ENCODE data around the gene DCLK1. TPM values are rescaled to one million over a fixed set of nuclear protein-coding genes. Genes with fewer than 3 reads are reported as not detected.

DCLK1 gene
- total RNA-seq, 2 donors from 2014 or later: 2.6 to 8.6 TPM

DNA sequence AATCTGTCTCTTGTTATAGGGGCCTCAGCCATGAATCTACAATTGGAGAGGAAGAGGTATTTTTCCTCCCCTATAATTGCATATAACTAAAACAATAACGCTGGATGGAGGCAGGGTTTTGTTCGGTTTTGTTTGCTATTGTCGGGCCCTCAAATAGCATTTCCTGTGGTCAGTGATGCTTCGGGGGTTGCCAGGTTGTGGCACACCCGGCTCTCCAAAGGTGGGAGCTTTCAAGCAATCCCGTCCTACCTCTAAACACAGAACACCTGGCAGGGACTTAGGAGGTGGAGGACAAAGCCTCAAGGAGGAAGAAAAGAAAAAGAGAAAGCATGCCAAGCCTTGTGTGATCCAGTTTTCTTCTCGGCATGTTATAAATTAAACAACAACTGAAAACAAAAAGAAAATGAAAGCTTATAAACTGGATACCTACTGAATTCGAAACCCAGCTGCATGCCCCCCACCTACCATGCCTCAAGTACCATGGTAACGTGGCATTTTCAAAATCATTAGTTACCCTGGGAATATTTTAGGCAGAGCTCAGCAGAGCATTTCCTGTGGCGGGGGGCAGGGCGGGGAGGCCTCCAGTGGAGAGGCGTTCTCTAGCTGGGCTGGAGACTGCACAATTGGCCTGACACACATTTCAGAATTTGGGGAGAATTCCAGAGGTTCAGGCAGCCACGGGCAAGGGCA, 213.8 kb downstream of the DCLK1 start:
- DNase-seq (no peak), ATAC-seq (no peak)
- H3K27ac ChIP-seq: no peak overlapping the region
- no peak for TF ChIP-seq POLR2A (IDR thresholded peaks at IDR 0.05)
- TF ChIP-seq, protein P1, sequence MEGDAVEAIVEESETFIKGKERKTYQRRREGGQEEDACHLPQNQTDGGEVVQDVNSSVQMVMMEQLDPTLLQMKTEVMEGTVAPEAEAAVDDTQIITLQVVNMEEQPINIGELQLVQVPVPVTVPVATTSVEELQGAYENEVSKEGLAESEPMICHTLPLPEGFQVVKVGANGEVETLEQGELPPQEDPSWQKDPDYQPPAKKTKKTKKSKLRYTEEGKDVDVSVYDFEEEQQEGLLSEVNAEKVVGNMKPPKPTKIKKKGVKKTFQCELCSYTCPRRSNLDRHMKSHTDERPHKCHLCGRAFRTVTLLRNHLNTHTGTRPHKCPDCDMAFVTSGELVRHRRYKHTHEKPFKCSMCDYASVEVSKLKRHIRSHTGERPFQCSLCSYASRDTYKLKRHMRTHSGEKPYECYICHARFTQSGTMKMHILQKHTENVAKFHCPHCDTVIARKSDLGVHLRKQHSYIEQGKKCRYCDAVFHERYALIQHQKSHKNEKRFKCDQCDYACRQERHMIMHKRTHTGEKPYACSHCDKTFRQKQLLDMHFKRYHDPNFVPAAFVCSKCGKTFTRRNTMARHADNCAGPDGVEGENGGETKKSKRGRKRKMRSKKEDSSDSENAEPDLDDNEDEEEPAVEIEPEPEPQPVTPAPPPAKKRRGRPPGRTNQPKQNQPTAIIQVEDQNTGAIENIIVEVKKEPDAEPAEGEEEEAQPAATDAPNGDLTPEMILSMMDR (IDR thresholded peaks at IDR 0.05): no peak
- WGBS, 2 donors: 29 to 49% methylated on average over 13 of the region's 13 CpGs
- no peak overlapping the region for H3K4me3 ChIP-seq
- H3K36me3 ChIP-seq (replicated peaks in 1 of 2; ENCODE audit: insufficient read depth in 1 of 2, low read depth in 2 of 2): no peaks in the 10 kb centered on the region
- no peaks in the 10 kb centered on the region for H3K9me3 ChIP-seq
- H3K27me3 ChIP-seq: no peaks in the 10 kb centered on the region
- no peaks in the 10 kb centered on the region for H3K4me1 ChIP-seq
- intact Hi-C loops (cut with DNase I): no loop called here

DNA sequence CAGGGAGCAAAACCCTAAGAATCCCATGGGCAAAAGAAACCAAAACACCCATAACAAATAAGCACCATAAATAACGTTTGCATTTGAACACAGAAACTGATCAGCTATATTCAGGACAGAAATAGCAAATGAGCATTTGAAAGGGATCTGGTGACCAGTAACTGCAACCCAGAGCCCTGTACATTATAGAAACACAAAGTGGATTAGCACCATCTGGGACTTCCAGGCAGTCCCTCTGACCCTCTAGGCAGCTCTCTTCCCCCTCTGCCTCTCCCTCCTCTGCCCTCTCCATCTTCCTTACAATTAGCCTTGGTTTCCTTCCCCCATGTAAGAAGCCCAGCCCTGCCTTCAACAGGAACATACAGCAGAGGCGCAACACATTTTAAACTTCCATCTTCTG, 215.0 kb downstream of the DCLK1 start:
- no peak for ATAC-seq
- TF ChIP-seq, protein P1 (IDR thresholded peaks at IDR 0.05): no peak
- TF ChIP-seq POLR2A (IDR thresholded peaks at IDR 0.05): no peak

DNA sequence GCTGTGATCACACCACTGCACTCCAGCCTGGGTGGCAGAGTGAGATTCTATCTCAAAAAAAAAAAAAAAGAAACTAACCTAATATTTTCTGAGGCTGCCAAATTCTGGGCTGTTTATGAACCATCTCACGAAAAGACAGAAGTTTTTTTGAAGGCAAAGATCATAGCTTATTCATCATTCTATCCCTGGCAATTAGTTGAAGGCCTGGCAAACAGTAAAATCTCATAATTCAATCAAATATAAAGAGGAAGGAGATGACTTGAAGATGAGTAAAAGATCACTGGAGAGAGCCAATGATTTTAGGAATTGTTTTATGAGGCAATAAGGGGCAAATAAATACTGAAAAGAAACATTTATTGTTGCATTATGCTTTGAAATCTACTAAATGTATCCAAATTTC, 216.5 kb downstream of the DCLK1 start:
- H3K9me3 ChIP-seq: no peaks in the 10 kb centered on the region
- H3K4me1 ChIP-seq: no peaks in the 10 kb centered on the region
- DNase-seq (no peak), ATAC-seq (no peak)
- 40 to 47% methylated on average over 1 of the region's 1 CpG for WGBS, 2 donors
- TF ChIP-seq, protein P1 (IDR thresholded peaks at IDR 0.05): no peak
- TF ChIP-seq POLR2A (IDR thresholded peaks at IDR 0.05): no peak
- no peak overlapping the region for H3K27ac ChIP-seq
- no peaks in the 10 kb centered on the region for H3K36me3 ChIP-seq (replicated peaks in 1 of 2; ENCODE audit: insufficient read depth in 1 of 2, low read depth in 2 of 2)
- intact Hi-C loops (cut with DNase I): no loop called here
- no peak overlapping the region for H3K4me3 ChIP-seq
- H3K27me3 ChIP-seq: no peaks in the 10 kb centered on the region

More for the DNA sequence above, 215.0 kb downstream of the DCLK1 start:
- WGBS, 2 donors: 47 to 61% methylated on average over 2 of the region's 2 CpGs
- Histone ChIP-seq H3K9me3 (no peaks in the 10 kb centered on the region), H3K4me1 (no peaks in the 10 kb centered on the region), H3K27ac (no peak overlapping the region), H3K4me3 (no peak overlapping the region), H3K27me3 (no peaks in the 10 kb centered on the region), H3K36me3 (replicated peaks in 1 of 2; ENCODE audit: insufficient read depth in 1 of 2, low read depth in 2 of 2) (no peaks in the 10 kb centered on the region)
- DNase-seq: no peak
- intact Hi-C loops (cut with DNase I): no loop called here

DNA sequence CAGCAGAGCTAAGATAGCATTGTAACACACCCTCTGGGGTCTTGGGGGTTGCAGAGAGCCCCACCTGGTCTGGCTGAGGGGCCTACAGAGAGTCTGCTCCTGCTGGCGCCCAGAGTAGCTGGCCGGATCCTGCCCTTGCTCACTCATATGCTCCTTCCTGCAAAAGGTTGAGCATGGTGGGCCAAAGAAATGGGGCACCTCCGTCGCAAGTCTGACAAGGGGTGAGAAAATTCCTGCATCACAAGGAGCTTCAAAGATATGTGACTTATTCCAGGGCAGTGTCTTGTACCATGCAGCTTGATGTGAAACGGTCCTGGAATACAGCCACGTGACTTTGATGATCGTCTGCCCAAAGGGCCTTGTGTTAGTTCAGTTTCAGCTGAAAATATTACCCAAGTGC, 218.3 kb downstream of the DCLK1 start:
- DNase-seq (no peak), ATAC-seq (no peak)
- no peak overlapping the region for H3K27ac ChIP-seq
- no peaks in the 10 kb centered on the region for H3K9me3 ChIP-seq
- no peak overlapping the region for H3K4me3 ChIP-seq
- no peaks in the 10 kb centered on the region for H3K27me3 ChIP-seq
- no peaks in the 10 kb centered on the region for H3K4me1 ChIP-seq
- TF ChIP-seq, protein P1 (IDR thresholded peaks at IDR 0.05): no peak
- no peak for TF ChIP-seq POLR2A (IDR thresholded peaks at IDR 0.05)
- intact Hi-C loops (cut with DNase I): no loop called here
- H3K36me3 ChIP-seq (replicated peaks in 1 of 2; ENCODE audit: insufficient read depth in 1 of 2, low read depth in 2 of 2): no peaks in the 10 kb centered on the region
- 71 to 72% methylated on average over 7 of the region's 7 CpGs for WGBS, 2 donors

Data from body of pancreas (tissue), 4 donors.